ENCODE results near the gene POLE2.

Gene POLE2

GRCh38 chr14:49637534-49638078, 50.4 kb downstream of the POLE2 start:
- Histone ChIP-seq H3K27ac (ENCODE audit: extremely low read depth, low read depth, low read length) (no peak overlapping the region), H3K4me3 (ENCODE audit: low read depth, low read length) (no peak overlapping the region), H3K36me3 (ENCODE audit: control insufficient read depth in 2 of 2, insufficient read depth in 1 of 2, low read length in 2 of 2) (peaks cover 5 to 23% of the 10 kb centered on the region in 2 experiments; a peak in 2 of 3 replicates), H3K9me3 (ENCODE audit: control insufficient read depth, insufficient read depth, low read depth, low read length) (no peaks in the 10 kb centered on the region), H3K4me1 (ENCODE audit: control insufficient read depth, insufficient read depth, low read length) (peaks cover 15% of the 10 kb centered on the region)
- ChIA-PET CTCF (interaction anchor here (0.7 to 1.1 kb wide), 2 partner anchors 9 to 952 kb away, joined by 3 to 5 read pairs; no protein-coding TSS in a partner anchor), POLR2A (interaction anchor here (0.6 to 1.3 kb wide), 3 partner anchors 11 to 36 kb away, joined by 3 to 4 read pairs (median 3); partner anchors contain the start of genes MGAT2 and RPL36AL)
- TF ChIP-seq SP3 (tag by site-specific recombination; IDR thresholded peaks at IDR 0.05) (no peak), GLI4 (tag by site-specific recombination; IDR thresholded peaks at IDR 0.05) (no peak), ZNF133 (tag by site-specific recombination; IDR thresholded peaks at IDR 0.05) (no peak), ZNF174 (tag by site-specific recombination; IDR thresholded peaks at IDR 0.05) (no peak), ZNF544 (tag by site-specific recombination; IDR thresholded peaks at IDR 0.05) (no peak), ZBTB7A (tag by site-specific recombination; IDR thresholded peaks at IDR 0.05; ENCODE audit: low read depth) (no peak), ZNF292 (tag by site-specific recombination; IDR thresholded peaks at IDR 0.05; ENCODE audit: borderline replicate concordance, low read depth) (no peak), MEIS1 (CRISPR knock-in tag; IDR thresholded peaks at IDR 0.05; ENCODE audit: borderline replicate concordance) (no peak), REPIN1 (tag by site-specific recombination; IDR thresholded peaks at IDR 0.05; ENCODE audit: low read depth) (no peak), ZNF501 (tag by site-specific recombination; IDR thresholded peaks at IDR 0.05) (no peak), ZNF658 (tag by site-specific recombination; IDR thresholded peaks at IDR 0.05) (no peak), ZNF175 (tag by site-specific recombination; IDR thresholded peaks at IDR 0.05) (no peak), SP7 (tag by site-specific recombination; IDR thresholded peaks at IDR 0.05) (no peak), KLF10 (tag by site-specific recombination; IDR thresholded peaks at IDR 0.05) (no peak), ZNF311 (tag by site-specific recombination; IDR thresholded peaks at IDR 0.05; ENCODE audit: borderline replicate concordance) (no peak), GLIS2 (tag by site-specific recombination; IDR thresholded peaks at IDR 0.05) (no peak), ZNF354C (tag by site-specific recombination; IDR thresholded peaks at IDR 0.05; ENCODE audit: borderline replicate concordance, low read depth) (no peak), IKZF3 (tag by site-specific recombination; IDR thresholded peaks at IDR 0.05) (no peak)
- TF ChIP-seq, protein P1, sequence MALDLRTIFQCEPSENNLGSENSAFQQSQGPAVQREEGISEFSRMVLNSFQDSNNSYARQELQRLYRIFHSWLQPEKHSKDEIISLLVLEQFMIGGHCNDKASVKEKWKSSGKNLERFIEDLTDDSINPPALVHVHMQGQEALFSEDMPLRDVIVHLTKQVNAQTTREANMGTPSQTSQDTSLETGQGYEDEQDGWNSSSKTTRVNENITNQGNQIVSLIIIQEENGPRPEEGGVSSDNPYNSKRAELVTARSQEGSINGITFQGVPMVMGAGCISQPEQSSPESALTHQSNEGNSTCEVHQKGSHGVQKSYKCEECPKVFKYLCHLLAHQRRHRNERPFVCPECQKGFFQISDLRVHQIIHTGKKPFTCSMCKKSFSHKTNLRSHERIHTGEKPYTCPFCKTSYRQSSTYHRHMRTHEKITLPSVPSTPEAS (tag by site-specific recombination; IDR thresholded peaks at IDR 0.05), result no peak

- ChIA-PET CTCF (interaction anchor here (1.1 kb wide), 1 partner anchor 9 kb away, joined by 3 read pairs; no protein-coding TSS in a partner anchor), POLR2A (interaction anchor here (0.6 kb wide), 1 partner anchor 814 kb away, joined by 3 read pairs; no protein-coding TSS in a partner anchor)
- TF ChIP-seq ZNF596 (tag by site-specific recombination; IDR thresholded peaks at IDR 0.05) (no peak), SCRT2 (tag by site-specific recombination; IDR thresholded peaks at IDR 0.05) (no peak), ZNF266 (tag by site-specific recombination; IDR thresholded peaks at IDR 0.05; ENCODE audit: low read depth) (no peak), ZNF214 (tag by site-specific recombination; IDR thresholded peaks at IDR 0.05; ENCODE audit: borderline replicate concordance) (no peak), ZNF624 (tag by site-specific recombination; IDR thresholded peaks at IDR 0.05) (no peak), ZNF658 (tag by site-specific recombination; IDR thresholded peaks at IDR 0.05) (no peak), MEIS1 (CRISPR knock-in tag; IDR thresholded peaks at IDR 0.05; ENCODE audit: borderline replicate concordance) (no peak), ZNF292 (tag by site-specific recombination; IDR thresholded peaks at IDR 0.05; ENCODE audit: borderline replicate concordance, low read depth) (no peak), ZSCAN16 (tag by site-specific recombination; IDR thresholded peaks at IDR 0.05) (no peak), ZNF514 (tag by site-specific recombination; IDR thresholded peaks at IDR 0.05) (no peak), ZNF157 (tag by site-specific recombination; IDR thresholded peaks at IDR 0.05) (no peak), ZFHX2 (tag by site-specific recombination; conservative IDR thresholded peaks at IDR 0.05) (no peak), ZFP37 (tag by site-specific recombination; IDR thresholded peaks at IDR 0.05) (no peak), ZNF302 (tag by site-specific recombination; IDR thresholded peaks at IDR 0.05; ENCODE audit: low read depth) (no peak), ZNF670 (tag by site-specific recombination; IDR thresholded peaks at IDR 0.05; ENCODE audit: low read depth) (no peak), ZNF843 (tag by site-specific recombination; IDR thresholded peaks at IDR 0.05) (no peak), GLIS2 (tag by site-specific recombination; IDR thresholded peaks at IDR 0.05) (no peak), ZNF311 (tag by site-specific recombination; IDR thresholded peaks at IDR 0.05; ENCODE audit: borderline replicate concordance) (no peak), ZNF610 (tag by site-specific recombination; IDR thresholded peaks at IDR 0.05; ENCODE audit: borderline replicate concordance) (no peak)
- Histone ChIP-seq H3K4me1 (ENCODE audit: control insufficient read depth, insufficient read depth, low read length) (peaks cover 11% of the 10 kb centered on the region), H3K4me3 (ENCODE audit: low read depth, low read length) (no peak overlapping the region), H3K36me3 (ENCODE audit: control insufficient read depth in 2 of 2, insufficient read depth in 1 of 2, low read length in 2 of 2) (peaks cover 5 to 23% of the 10 kb centered on the region in 2 experiments; a peak in 2 of 3 replicates), H3K27ac (ENCODE audit: extremely low read depth, low read depth, low read length) (no peak overlapping the region), H3K9me3 (ENCODE audit: control insufficient read depth, insufficient read depth, low read depth, low read length) (no peaks in the 10 kb centered on the region)
These were observed 51.1 kb downstream of the POLE2 start for GRCh38 chr14:49636866-49637265.

Data from HEK293 (cell line).